ENCODE data around the gene RPL7A.
A peak's percentile ranks its signal among the peaks of the same experiment; 100 is the strongest.

RPL7A gene

GRCh38 chr9:133349965-133350616 is 2.1 kb downstream of the RPL7A start:
- DNase-seq = no peak

DNA sequence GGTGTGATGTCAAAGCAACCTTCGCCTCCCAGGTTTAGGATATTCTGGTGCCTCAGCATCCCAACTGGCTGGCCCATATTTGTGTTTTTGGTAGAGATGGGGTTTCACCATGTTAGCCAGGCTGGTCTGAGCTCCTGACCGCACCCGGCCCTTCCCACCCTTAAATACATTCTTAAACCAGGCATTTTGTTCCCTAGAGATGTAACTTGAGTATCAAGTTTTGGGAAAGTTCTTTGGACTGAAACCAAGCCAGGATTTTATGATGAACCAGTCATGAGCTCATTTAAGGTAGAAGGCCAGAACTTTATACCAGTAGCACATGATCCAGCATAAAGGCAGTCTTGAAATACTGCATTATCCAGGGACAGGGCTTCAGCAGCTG is 3.5 kb downstream of the RPL7A start:
- no peak for DNase-seq

- peak; percentile 73 to 82 (median 75) for DNase-seq
These were observed 4.1 kb downstream of the RPL7A start for GRCh38 chr9:133351908-133352634.

- DNase-seq = no peak
These were observed 4.8 kb downstream of the RPL7A start for GRCh38 chr9:133352635-133353340.

GRCh38 chr9:133353548-133353947 is 5.5 kb downstream of the RPL7A start:
- no peak for DNase-seq

GRCh38 chr9:133354766-133355165 is 6.7 kb downstream of the RPL7A start:
- no peak for DNase-seq

- no peak for DNase-seq
These were observed 7.9 kb downstream of the RPL7A start for GRCh38 chr9:133355881-133356357.

DNA sequence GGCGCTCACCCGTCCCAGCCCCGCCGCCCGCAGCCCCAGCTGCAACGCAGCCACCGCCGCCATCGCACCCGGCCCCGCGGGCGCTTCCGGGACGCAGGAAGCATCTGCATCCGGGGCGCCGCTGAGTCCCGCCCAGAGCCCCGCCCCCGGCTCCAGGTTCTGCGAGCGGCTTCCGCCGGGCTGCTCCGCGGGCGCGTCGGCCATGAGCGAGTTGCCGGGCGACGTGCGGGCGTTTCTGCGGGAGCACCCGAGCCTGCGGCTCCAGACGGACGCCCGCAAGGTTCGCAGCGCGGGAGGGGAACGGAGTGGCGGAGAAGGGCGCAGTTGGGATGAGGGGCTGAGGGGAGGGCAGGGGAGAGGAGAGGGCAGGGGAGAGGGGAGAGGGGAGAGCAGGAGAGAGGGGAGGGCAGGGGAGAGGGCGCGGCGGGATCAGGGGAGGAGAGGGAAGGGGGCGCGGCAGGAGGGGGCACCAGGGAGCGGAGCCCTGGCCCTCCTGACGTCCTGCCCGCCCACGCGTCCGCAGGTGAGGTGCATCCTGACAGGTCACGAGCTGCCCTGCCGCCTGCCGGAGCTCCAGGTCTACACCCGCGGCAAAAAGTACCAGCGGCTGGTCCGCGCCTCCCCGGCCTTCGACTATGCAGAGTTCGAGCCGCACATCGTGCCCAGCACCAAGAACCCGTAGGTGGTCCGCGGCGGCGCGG is 8.5 kb downstream of the RPL7A start, which contains the start of the genes SURF1 and SURF2:
SURF1 (minus strand) TSS at position 97 of the 701 bp plus-strand sequence; CDS start at position 63, 34 bp downstream.
SURF2 (plus strand) TSS at position 160 of the 701 bp plus-strand sequence; CDS start at position 203, 43 bp downstream.
- DNase-seq = peak; percentile 89 to 97 (median 96)

DNA sequence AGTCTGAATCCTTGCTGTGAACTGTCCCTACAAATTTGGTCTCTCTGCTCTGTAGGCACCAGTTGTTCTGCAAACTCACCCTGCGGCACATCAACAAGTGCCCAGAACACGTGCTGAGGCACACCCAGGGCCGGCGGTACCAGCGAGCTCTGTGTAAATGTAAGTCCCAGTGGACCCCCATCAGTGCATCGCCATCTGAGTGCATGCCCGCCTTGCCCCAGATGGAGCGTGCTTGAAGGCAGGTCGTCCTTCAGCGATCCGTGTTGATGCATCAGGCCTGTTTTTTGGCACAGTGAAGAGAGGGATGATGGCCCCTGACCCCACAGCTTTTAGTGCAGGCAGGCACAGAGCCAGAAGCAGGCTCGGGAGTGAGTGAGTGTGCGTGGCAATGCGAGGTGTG is 9.6 kb downstream of the RPL7A start:
- DNase-seq = no peak

DNA sequence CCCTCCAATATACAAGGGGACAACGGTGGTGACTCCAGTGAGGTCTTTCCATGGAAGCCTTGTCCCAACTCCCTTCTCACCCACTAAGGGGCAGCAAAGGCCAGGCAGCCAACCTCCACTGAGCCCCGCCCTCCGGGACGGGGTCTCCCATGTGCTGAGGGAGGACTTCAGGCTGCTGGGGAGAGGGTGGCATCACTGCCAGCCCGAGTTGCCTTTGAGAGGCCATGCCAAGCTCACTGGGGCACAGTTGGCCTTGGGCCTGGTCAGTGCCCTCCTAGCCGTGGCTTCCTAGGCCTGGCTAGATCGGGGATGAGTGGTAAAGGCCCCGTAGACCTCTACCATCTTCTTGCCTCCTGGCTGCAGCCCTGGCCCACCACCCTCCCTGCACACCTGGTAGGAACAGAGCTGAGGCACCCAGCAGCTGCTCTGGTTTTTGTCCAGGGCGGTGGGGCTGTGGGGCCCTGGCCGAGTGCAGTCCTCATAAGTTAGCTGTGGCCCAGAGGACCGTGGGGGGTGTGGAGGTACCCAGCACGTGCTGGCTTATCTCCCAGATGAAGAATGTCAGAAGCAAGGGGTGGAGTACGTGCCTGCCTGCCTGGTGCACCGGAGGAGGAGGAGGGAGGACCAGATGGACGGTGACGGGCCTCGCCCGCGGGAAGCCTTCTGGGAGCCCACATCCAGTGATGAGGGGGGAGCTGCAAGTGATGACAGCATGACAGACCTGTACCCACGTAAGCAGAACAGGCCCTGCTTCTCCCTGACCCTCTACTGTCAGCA is 11.6 kb downstream of the RPL7A start:
- DNase-seq = no peak

GRCh38 chr9:133360400-133361393 is 12.7 kb downstream of the RPL7A start:
- no peak for DNase-seq

- no peak for DNase-seq
These were observed 13.6 kb downstream of the RPL7A start for GRCh38 chr9:133361507-133362092.

- no peak for DNase-seq
These were observed 14.5 kb downstream of the RPL7A start for GRCh38 chr9:133362359-133363044.

- no peak for DNase-seq
These were observed 18.4 kb downstream of the RPL7A start for GRCh38 chr9:133366435-133366834.

- DNase-seq = no peak
These were observed 19.2 kb downstream of the RPL7A start for GRCh38 chr9:133367221-133367620.

- DNase-seq = no peak
These were observed 19.8 kb downstream of the RPL7A start for GRCh38 chr9:133367778-133368177.

GRCh38 chr9:133368249-133368881 is 20.3 kb downstream of the RPL7A start:
- DNase-seq = peak in 1 of 3 donors; percentile 10

GRCh38 chr9:133369422-133369821 is 21.4 kb downstream of the RPL7A start:
- DNase-seq = peak in 1 of 3 donors; percentile 16

GRCh38 chr9:133369933-133370332 is 21.9 kb downstream of the RPL7A start:
- no peak for DNase-seq

Measured in suppressor macrophage treated with lipopolysaccharide for 1 hour (primary cell).